ENCODE data around the gene OBSCN. TPM values are rescaled to one million over a fixed set of nuclear protein-coding genes. Genes with fewer than 3 reads are reported as not detected.
A peak's percentile ranks its signal among the peaks of the same experiment; 100 is the strongest.

The OBSCN gene
- total RNA-seq, 1 experiment from 2014 or later, result 5.6 TPM

GRCh38 chr1:228396770-228397662 is 189.2 kb downstream of the OBSCN start:
- peaks cover 70% of the 10 kb centered on the region for H3K36me3 Mint-ChIP-seq (ENCODE audit: insufficient read depth, unreplicated experiment)
- Histone ChIP-seq H3K36me3 (ENCODE audit: control insufficient read depth, insufficient read depth, low read length) (no peaks in the 10 kb centered on the region; the same call in 1 of the 2 replicates), H3K4me1 (no peaks in the 10 kb centered on the region), H3K9me3 (no peaks in the 10 kb centered on the region), H3K4me3 (ENCODE audit: low read depth, low read length) (no peak overlapping the region), H3K27me3 (replicated peaks; ENCODE audit: control insufficient read depth, insufficient read depth, low read length) (no peaks in the 10 kb centered on the region)
- TF ChIP-seq CTCF (IDR thresholded peaks at IDR 0.05; ENCODE audit: insufficient read depth in 1 of 2, low read depth in 1 of 2, low read length in 1 of 2, severe bottlenecking in 1 of 2, unreplicated experiment in 1 of 2), result no peak
- H3K27me3 Mint-ChIP-seq (ENCODE audit: insufficient read depth, unreplicated experiment), result no peaks in the 10 kb centered on the region
- intact Hi-C loops (cut with micrococcal nuclease; ENCODE audit: unreplicated experiment), result no loop called here
- no peaks in the 10 kb centered on the region for H3K4me1 Mint-ChIP-seq (ENCODE audit: low read depth, unreplicated experiment)
- H3K27ac Mint-ChIP-seq (ENCODE audit: unreplicated experiment), result no peak overlapping the region
- ChIA-PET POLR2A (no interaction called here), CTCF (no interaction called here)
- H3K9me3 Mint-ChIP-seq (ENCODE audit: unreplicated experiment), result no peaks in the 10 kb centered on the region
- H3K4me3 Mint-ChIP-seq (ENCODE audit: unreplicated experiment), result no peak overlapping the region
- peak in 1 of 2 experiments; percentile 23 for DNase-seq
- BruUV-seq (replicated peaks), result no TSS peak

- H3K27ac Mint-ChIP-seq (ENCODE audit: unreplicated experiment), result no peak overlapping the region
- ChIA-PET POLR2A (interaction anchor here (0.6 kb wide), 1 partner anchor 9 kb away, joined by 3 read pairs; the partner anchor contains the start of gene TRIM11), CTCF (no interaction called here)
- H3K4me1 Mint-ChIP-seq (ENCODE audit: low read depth, unreplicated experiment), result no peaks in the 10 kb centered on the region
- peaks cover under 1% of the 10 kb centered on the region; the same call in 1 of the 2 replicates for H3K36me3 ChIP-seq (ENCODE audit: control insufficient read depth, insufficient read depth, low read length)
- H3K4me3 ChIP-seq (ENCODE audit: low read depth, low read length), result no peak overlapping the region
- no peaks in the 10 kb centered on the region for H3K27me3 Mint-ChIP-seq (ENCODE audit: insufficient read depth, unreplicated experiment)
- no peaks in the 10 kb centered on the region for H3K9me3 Mint-ChIP-seq (ENCODE audit: unreplicated experiment)
- TF ChIP-seq CTCF (IDR thresholded peaks at IDR 0.05; ENCODE audit: insufficient read depth in 1 of 2, low read depth in 1 of 2, low read length in 1 of 2, severe bottlenecking in 1 of 2, unreplicated experiment in 1 of 2), result no peak
- no TSS peak for BruUV-seq (replicated peaks)
- intact Hi-C loops (cut with micrococcal nuclease; ENCODE audit: unreplicated experiment), result no loop called here
- no peak for DNase-seq
- no peak overlapping the region for H3K4me3 Mint-ChIP-seq (ENCODE audit: unreplicated experiment)
- no peaks in the 10 kb centered on the region for H3K4me1 ChIP-seq
- no peaks in the 10 kb centered on the region for H3K9me3 ChIP-seq
- no peaks in the 10 kb centered on the region for H3K27me3 ChIP-seq (replicated peaks; ENCODE audit: control insufficient read depth, insufficient read depth, low read length)
- peaks cover 77% of the 10 kb centered on the region for H3K36me3 Mint-ChIP-seq (ENCODE audit: insufficient read depth, unreplicated experiment)
Observed at GRCh38 chr1:228397966-228398365, 190.1 kb downstream of the OBSCN start.

GRCh38 chr1:228398741-228399461 is 191.1 kb downstream of the OBSCN start:
- H3K27me3 ChIP-seq (replicated peaks; ENCODE audit: control insufficient read depth, insufficient read depth, low read length), result no peaks in the 10 kb centered on the region
- H3K9me3 Mint-ChIP-seq (ENCODE audit: unreplicated experiment), result no peaks in the 10 kb centered on the region
- H3K4me1 Mint-ChIP-seq (ENCODE audit: low read depth, unreplicated experiment), result peaks cover 7% of the 10 kb centered on the region
- no peak overlapping the region for H3K4me3 Mint-ChIP-seq (ENCODE audit: unreplicated experiment)
- H3K27ac Mint-ChIP-seq (ENCODE audit: unreplicated experiment), result no peak overlapping the region
- peak in 1 of 2 experiments; percentile 25 for DNase-seq
- intact Hi-C loops (cut with micrococcal nuclease; ENCODE audit: unreplicated experiment), result no loop called here
- H3K4me1 ChIP-seq, result no peaks in the 10 kb centered on the region
- CTCF ChIA-PET, result no interaction called here
- no TSS peak for BruUV-seq (replicated peaks)
- peaks cover 79% of the 10 kb centered on the region for H3K36me3 Mint-ChIP-seq (ENCODE audit: insufficient read depth, unreplicated experiment)
- TF ChIP-seq CTCF (IDR thresholded peaks at IDR 0.05; ENCODE audit: insufficient read depth in 1 of 2, low read depth in 1 of 2, low read length in 1 of 2, severe bottlenecking in 1 of 2, unreplicated experiment in 1 of 2), result no peak
- H3K36me3 ChIP-seq (ENCODE audit: control insufficient read depth, insufficient read depth, low read length), result peaks cover 1% of the 10 kb centered on the region; the same call in 1 of the 2 replicates
- H3K27me3 Mint-ChIP-seq (ENCODE audit: insufficient read depth, unreplicated experiment), result no peaks in the 10 kb centered on the region
- POLR2A ChIA-PET, result interaction anchor here (0.5 to 0.6 kb wide), 2 partner anchors 8 to 128 kb away, joined by 3 read pairs; partner anchors contain the start of gene TRIM11
- H3K4me3 ChIP-seq (ENCODE audit: low read depth, low read length), result no peak overlapping the region
- H3K9me3 ChIP-seq, result no peaks in the 10 kb centered on the region
